GM21529 (cell line): ENCODE data around the gene FGF5.
"Not testable (repeated sequence)": the region's sequence is repeated elsewhere in the genome, so short reads cannot be mapped to it uniquely, and the experiment has no call there.

Experiments
- ATAC-seq: cut with Tn5 transposase; IDR thresholded peaks from one replicate; pipeline ENCODE4 v1.9.1; 2021; ENCODE audit not compliant: unreplicated experiment

The FGF5 gene

GRCh38 chr4:80266253-80266901 is at the start of gene FGF5:
Gene FGF5 (plus strand): TSS chr4:80266664. CDS start chr4:80266825, 161 bp downstream.
- ATAC-seq: no peak

- ATAC-seq: no peak
Measured at GRCh38 chr4:80219301-80220025, 47.0 kb upstream of the FGF5 start.

DNA sequence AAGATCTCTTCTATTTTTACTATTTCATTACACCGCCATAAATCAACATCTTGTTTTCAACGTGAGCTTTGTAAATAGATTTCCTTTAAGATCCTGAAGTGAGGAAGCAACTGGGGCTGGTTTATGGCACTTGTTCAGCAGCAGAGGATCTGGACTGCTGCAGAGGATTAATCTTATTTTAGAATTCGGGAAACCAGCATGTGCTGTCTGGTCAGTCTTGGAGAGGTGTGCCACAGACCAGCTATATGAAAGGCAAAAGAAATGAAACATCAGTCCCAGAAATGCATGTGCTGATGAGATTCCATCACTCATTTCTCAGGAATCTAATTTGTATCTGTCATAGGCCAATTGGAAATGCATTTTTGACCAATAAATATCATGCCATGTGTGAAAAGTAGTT is 45.8 kb upstream of the FGF5 start:
- ATAC-seq: no peak

DNA sequence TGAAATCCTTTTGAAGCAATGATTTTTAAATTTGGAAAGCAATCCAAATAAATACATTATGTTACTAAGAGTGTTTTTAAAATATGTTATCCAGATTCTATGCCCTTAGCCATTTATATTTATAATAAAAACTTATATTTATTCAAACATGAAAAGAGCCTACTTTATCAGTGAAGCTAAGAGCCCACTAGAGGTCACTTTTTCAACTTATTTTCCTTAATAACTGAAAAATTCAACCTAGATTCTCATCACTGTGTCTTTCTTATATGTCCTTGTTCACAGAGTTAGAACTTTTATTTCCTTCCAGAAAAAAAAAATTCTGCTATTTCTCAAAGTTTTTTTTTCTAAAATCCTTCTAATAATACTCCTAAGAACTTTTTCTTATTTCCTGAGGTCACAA is 45.3 kb upstream of the FGF5 start:
- no peak for ATAC-seq

GRCh38 chr4:80225595-80225994 is 40.9 kb upstream of the FGF5 start:
- ATAC-seq: no peak

DNA sequence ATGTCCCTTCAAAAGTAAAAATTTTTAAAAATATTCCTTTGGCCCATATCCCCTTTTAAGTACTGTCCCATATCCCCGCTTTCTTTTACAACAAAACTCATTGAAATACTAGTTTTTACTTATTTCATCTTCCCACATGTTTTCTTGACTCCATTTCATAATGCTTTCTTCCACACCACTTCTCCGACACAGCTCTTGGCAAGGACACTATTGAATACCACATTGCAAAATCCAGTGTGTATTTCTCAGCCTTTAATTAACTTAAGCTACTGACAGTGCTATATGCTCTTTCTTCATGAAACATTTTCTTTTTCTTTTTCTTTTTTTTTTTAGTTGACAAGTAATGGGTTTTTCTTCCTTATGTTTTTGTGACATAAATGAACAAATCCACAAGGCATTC is 40.4 kb upstream of the FGF5 start:
- ATAC-seq: no peak

GRCh38 chr4:80228460-80228859 is 38.0 kb upstream of the FGF5 start:
- ATAC-seq: peak; percentile 41

- ATAC-seq: peak; percentile 9
Measured at GRCh38 chr4:80229128-80229527, 37.3 kb upstream of the FGF5 start.

DNA sequence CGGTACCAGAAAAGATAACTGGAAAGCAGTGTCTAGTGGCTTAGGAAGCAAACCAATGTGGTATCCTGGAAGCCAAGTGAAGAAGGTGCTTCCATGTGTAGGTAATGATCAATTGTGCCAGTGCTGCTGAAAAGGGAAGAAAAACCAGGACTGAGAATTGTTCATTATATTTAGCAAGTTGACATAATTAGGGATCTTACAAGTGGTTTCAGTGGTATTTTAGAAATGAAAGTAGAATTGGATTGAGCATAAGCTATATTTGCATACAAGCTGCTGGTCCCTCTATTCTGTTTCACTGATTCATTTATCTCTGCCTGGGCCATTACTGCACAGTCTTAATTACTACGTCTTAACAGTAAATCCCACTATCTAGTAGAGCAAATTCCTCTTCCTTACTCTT is 36.9 kb upstream of the FGF5 start:
- ATAC-seq: peak; percentile 96

GRCh38 chr4:80231180-80231579 is 35.3 kb upstream of the FGF5 start:
- no peak for ATAC-seq

- ATAC-seq: no peak
Measured at GRCh38 chr4:80232707-80233370, 33.6 kb upstream of the FGF5 start.

DNA sequence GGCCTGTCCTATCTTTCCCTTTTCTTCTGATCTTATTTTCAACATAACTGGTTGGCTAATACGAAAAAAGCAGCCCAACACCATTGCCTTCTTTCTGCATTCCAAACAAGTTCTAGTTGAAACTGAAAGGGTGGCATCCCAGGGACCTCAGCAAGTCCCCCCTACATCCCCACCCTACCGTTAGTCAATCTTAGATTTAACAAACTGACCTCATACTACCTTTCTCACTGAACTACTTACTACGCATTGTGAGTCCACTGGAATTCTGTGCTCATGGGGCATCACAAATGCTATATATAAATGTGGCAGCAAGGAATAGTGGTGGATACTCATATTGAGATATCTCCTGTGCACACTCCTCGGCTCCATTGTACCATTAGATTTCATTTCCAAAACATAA is 33.1 kb upstream of the FGF5 start:
- no peak for ATAC-seq

- ATAC-seq: no peak
Measured at GRCh38 chr4:80235451-80235850, 31.0 kb upstream of the FGF5 start.

DNA sequence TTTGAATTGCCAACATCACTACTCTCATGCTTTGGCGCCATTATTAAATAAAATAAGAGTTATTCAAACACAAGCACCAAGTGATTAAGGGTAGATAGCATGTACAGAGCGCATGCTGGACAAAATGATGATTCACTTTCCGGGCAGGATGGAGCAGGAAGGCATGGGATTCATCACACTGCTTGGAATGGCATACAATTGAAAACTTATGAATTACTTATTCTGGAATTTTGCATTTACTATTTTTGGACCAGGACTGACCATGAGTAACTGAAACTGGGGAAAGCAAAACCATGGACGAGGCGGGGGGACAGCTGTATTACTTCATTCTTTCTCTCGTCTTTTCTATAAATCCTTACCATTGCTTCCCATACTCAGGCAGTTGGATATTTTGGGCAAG is 28.5 kb upstream of the FGF5 start:
- no peak for ATAC-seq

- ATAC-seq: no peak
Measured at GRCh38 chr4:80239480-80240150, 26.8 kb upstream of the FGF5 start.

DNA sequence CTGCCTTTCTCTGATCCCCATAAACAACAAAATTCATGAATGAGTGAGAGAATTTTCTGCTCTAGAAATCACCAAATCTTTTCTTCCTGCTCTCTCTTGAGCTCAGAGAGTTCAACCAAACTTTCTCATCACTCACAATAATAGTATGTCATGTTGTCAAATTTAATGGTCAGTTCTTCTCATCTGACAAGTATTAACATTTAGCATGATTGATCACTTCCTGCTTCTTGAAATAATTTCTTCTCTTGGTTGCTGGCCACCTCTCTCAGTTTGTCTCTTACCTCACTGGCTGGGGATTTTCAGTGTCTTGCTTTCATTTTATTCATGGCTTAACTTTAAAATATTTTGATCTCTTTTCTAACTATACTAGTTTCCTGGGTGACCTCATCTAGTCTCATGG is 25.5 kb upstream of the FGF5 start:
- ATAC-seq: no peak

- no peak for ATAC-seq
Measured at GRCh38 chr4:80243274-80244018, 23.0 kb upstream of the FGF5 start.

- ATAC-seq: not testable (repeated sequence)
Measured at GRCh38 chr4:80247484-80247883, 19.0 kb upstream of the FGF5 start.

- ATAC-seq: no peak
Measured at GRCh38 chr4:80249144-80249543, 17.3 kb upstream of the FGF5 start.

DNA sequence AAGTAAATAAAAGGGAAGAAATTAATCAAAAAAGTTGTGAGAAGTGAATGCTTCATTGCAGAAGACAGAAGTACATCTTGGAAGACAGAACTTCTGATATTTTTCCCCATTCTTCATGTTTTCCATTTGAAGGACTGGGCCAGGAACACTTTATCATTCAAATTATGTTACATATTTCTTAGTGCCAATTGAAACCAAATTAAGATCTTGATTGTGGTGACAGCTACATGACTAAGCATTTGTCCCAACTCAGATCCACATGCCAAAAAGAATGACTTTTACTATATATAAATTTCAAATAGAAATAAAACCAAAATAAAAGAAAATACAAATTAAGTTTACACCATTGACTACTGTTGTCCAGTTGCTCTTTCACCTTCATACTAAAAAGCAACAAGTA is 14.0 kb upstream of the FGF5 start:
- ATAC-seq: no peak

- ATAC-seq: no peak
Measured at GRCh38 chr4:80252953-80253352, 13.5 kb upstream of the FGF5 start.
